GM18909 (cell line): Measurements from ENCODE around the gene PDCD6IP.

Experiments
- ATAC-seq: cut with Tn5 transposase; IDR thresholded peaks from one replicate; pipeline ENCODE4 v1.9.1; 2021; ENCODE audit warnings: mild to moderate bottlenecking; ENCODE audit not compliant: unreplicated experiment, poor library complexity

PDCD6IP gene

GRCh38 chr3:33886015-33886414 lies 87.6 kb downstream of the PDCD6IP start:
- no peak for ATAC-seq

- ATAC-seq: no peak
These were observed 89.0 kb downstream of the PDCD6IP start for GRCh38 chr3:33887478-33887877.

GRCh38 chr3:33889394-33890039 lies 91.1 kb downstream of the PDCD6IP start:
- ATAC-seq: no peak

- ATAC-seq: no peak
These were observed 94.2 kb downstream of the PDCD6IP start for GRCh38 chr3:33892655-33893054.

- no peak for ATAC-seq
These were observed 97.2 kb downstream of the PDCD6IP start for GRCh38 chr3:33895658-33896057.

- ATAC-seq: no peak
These were observed 98.9 kb downstream of the PDCD6IP start for GRCh38 chr3:33897306-33897705.

- ATAC-seq: no peak
These were observed 100.5 kb downstream of the PDCD6IP start for GRCh38 chr3:33898901-33899300.

- no peak for ATAC-seq
These were observed 102.0 kb downstream of the PDCD6IP start for GRCh38 chr3:33900440-33900808.

- no peak for ATAC-seq
These were observed 102.5 kb downstream of the PDCD6IP start for GRCh38 chr3:33900809-33901505.

GRCh38 chr3:33901862-33902563 lies 103.6 kb downstream of the PDCD6IP start:
- ATAC-seq: no peak

GRCh38 chr3:33904730-33905129 lies 106.3 kb downstream of the PDCD6IP start:
- no peak for ATAC-seq

GRCh38 chr3:33908250-33908851 lies 109.9 kb downstream of the PDCD6IP start:
- ATAC-seq: no peak

- no peak for ATAC-seq
These were observed 111.1 kb downstream of the PDCD6IP start for GRCh38 chr3:33909547-33909946.

GRCh38 chr3:33910031-33910430 lies 111.6 kb downstream of the PDCD6IP start:
- ATAC-seq: no peak

GRCh38 chr3:33911525-33912322 lies 113.3 kb downstream of the PDCD6IP start:
- ATAC-seq: no peak

- no peak for ATAC-seq
These were observed 115.8 kb downstream of the PDCD6IP start for GRCh38 chr3:33914212-33914611.

GRCh38 chr3:33914731-33915379 lies 116.4 kb downstream of the PDCD6IP start:
- ATAC-seq: no peak

- ATAC-seq: peak; percentile 73
These were observed 117.5 kb downstream of the PDCD6IP start for GRCh38 chr3:33915796-33916546.

- no peak for ATAC-seq
These were observed 119.8 kb downstream of the PDCD6IP start for GRCh38 chr3:33918126-33918756.
